GM12872 (cell line): ENCODE data around the gene LYST.

ENCODE experiments used
- CTCF ChIP-seq: IDR thresholded peaks from 3 replicates; pipeline ENCODE4 v1.5.1; 2011; ENCODE audit warnings: low read depth, mild to moderate bottlenecking, low read length, moderate library complexity; ENCODE audit not compliant: insufficient read depth

The LYST gene

GRCh38 chr1:235714205-235714897 is 152.4 kb downstream of the LYST start:
- TF ChIP-seq CTCF: no peak

GRCh38 chr1:235712812-235713211 is 153.9 kb downstream of the LYST start:
- TF ChIP-seq CTCF: no peak

- no peak for TF ChIP-seq CTCF
Observed at GRCh38 chr1:235710687-235711086, 156.0 kb downstream of the LYST start.

- no peak for TF ChIP-seq CTCF
Observed at GRCh38 chr1:235709018-235709417, 157.7 kb downstream of the LYST start.

GRCh38 chr1:235708390-235708962 is 158.2 kb downstream of the LYST start:
- TF ChIP-seq CTCF: no peak

GRCh38 chr1:235703506-235703905 is 163.2 kb downstream of the LYST start:
- no peak for TF ChIP-seq CTCF

- TF ChIP-seq CTCF: no peak
Observed at GRCh38 chr1:235702412-235702811, 164.3 kb downstream of the LYST start.
